H1 (cell line): Measurements from ENCODE around the gene DNAJB12.
A peak's percentile ranks its signal among the peaks of the same experiment; 100 is the strongest.

ENCODE experiments used
- CREB1 ChIP-seq: IDR thresholded peaks from 2 replicates; pipeline ENCODE4 v1.6.1; 2012; ENCODE audit warnings: inconsistent platforms
- CTCF ChIP-seq, 3 experiments: IDR thresholded peaks; 1 replicate in 2 of 3; 2 replicates in 1 of 3; pipeline versions ENCODE4 v1.5.1 to v1.6.1; 2011; ENCODE audit warnings: low read length in 3 of 3, mild to moderate bottlenecking in 3 of 3, inconsistent platforms in 2 of 3, low read depth in 1 of 3, moderate library complexity in 1 of 3; ENCODE audit not compliant: insufficient read depth in 1 of 3; ENCODE audit errors: control extremely low read depth in 1 of 3
- EZH2 ChIP-seq: fragments of 200-600 bp; sonication (generic); IDR thresholded peaks from 2 replicates; pipeline ENCODE4 v1.7.1; 2012; ENCODE audit warnings: low read depth, mild to moderate bottlenecking, moderate library complexity, low read length, inconsistent platforms; ENCODE audit not compliant: severe bottlenecking
- KDM1A ChIP-seq: fragments of 200-600, 300-600 bp; sonication (generic); IDR thresholded peaks from 2 replicates; pipeline ENCODE4 v1.7.1; 2016; ENCODE audit warnings: mild to moderate bottlenecking, low read length, borderline replicate concordance
- POLR2AphosphoS5 ChIP-seq: IDR thresholded peaks from 2 replicates; pipeline ENCODE4 v1.6.1; 2011; ENCODE audit warnings: low read depth, low read length
- RAD21 ChIP-seq, 2 experiments: IDR thresholded peaks in 1 of 2; conservative IDR thresholded peaks in 1 of 2; 2 replicates each; pipeline ENCODE4 v1.6.1; 2011; ENCODE audit warnings: low read depth in 2 of 2, low read length in 2 of 2, improper control_type of control experiment in 1 of 2, inconsistent platforms in 1 of 2, mild to moderate bottlenecking in 1 of 2, moderate library complexity in 1 of 2
- RXRA ChIP-seq: IDR thresholded peaks from 2 replicates; pipeline ENCODE4 v1.6.1; 2011; ENCODE audit warnings: low read depth, mild to moderate bottlenecking, low read length, moderate library complexity; ENCODE audit not compliant: insufficient read depth
- SP1 ChIP-seq: IDR thresholded peaks from 2 replicates; pipeline ENCODE4 v1.6.1; 2011; ENCODE audit warnings: low read depth, low read length
- TBP ChIP-seq: IDR thresholded peaks from 2 replicates; pipeline ENCODE4 v1.6.1; 2011; ENCODE audit warnings: low read depth, low read length, improper control_type of control experiment

GRCh38 chr10:72328045-72328828 lies 26.5 kb downstream of the DNAJB12 start:
- TF ChIP-seq CTCF (IDR thresholded peaks at IDR 0.05; ENCODE audit: control extremely low read depth in 1 of 3, insufficient read depth in 1 of 3, low read depth in 1 of 3, low read length in 3 of 3) (peak in 2 of 3 experiments; percentile 72 to 84; a peak in 3 of 4 replicates), TBP (0 out of 2 replicates have a peak, but pooled peaks have one; percentile 20), KDM1A (no peak), EZH2 (no peak), RAD21 (IDR thresholded peaks at IDR 0.05 in 1 of 2, conservative IDR thresholded peaks at IDR 0.05 in 1 of 2; ENCODE audit: low read depth in 2 of 2, low read length in 2 of 2) (peak; percentile 89 to 95), RXRA (no peak), CREB1 (no peak), POLR2AphosphoS5 (no peak), SP1 (no peak)
